Measurements from ENCODE around the gene POTEB2.
"Not testable (repeated sequence)": the region's sequence is repeated elsewhere in the genome, so short reads cannot be mapped to it uniquely, and the experiment has no call there.

Gene POTEB2

GRCh38 chr15:20866214-20866613 lies at the start of gene POTEB2:
Gene POTEB2 (minus strand): TSS chr15:20866314. CDS start chr15:20866281, 33 bp downstream.
- not testable (repeated sequence) for H3K4me3 Mint-ChIP-seq; H3K27me3 Mint-ChIP-seq (ENCODE audit: low read depth); H3K36me3 Mint-ChIP-seq (ENCODE audit: low read depth); H3K27ac Mint-ChIP-seq; H3K9me3 Mint-ChIP-seq; H3K4me1 Mint-ChIP-seq

GRCh38 chr15:20879916-20880315 lies 13.8 kb upstream of the POTEB2 start:
- H3K27me3 Mint-ChIP-seq (ENCODE audit: low read depth); H3K4me3 Mint-ChIP-seq; H3K27ac Mint-ChIP-seq; H3K9me3 Mint-ChIP-seq; H3K4me1 Mint-ChIP-seq; H3K36me3 Mint-ChIP-seq (ENCODE audit: low read depth): not testable (repeated sequence)

GRCh38 chr15:20878464-20878863 lies 12.3 kb upstream of the POTEB2 start:
- H3K27me3 Mint-ChIP-seq (ENCODE audit: low read depth); H3K4me3 Mint-ChIP-seq; H3K4me1 Mint-ChIP-seq; H3K36me3 Mint-ChIP-seq (ENCODE audit: low read depth); H3K27ac Mint-ChIP-seq; H3K9me3 Mint-ChIP-seq: not testable (repeated sequence)

GRCh38 chr15:20877819-20878218 lies 11.7 kb upstream of the POTEB2 start:
- not testable (repeated sequence) for H3K9me3 Mint-ChIP-seq; H3K4me3 Mint-ChIP-seq; H3K36me3 Mint-ChIP-seq (ENCODE audit: low read depth); H3K27ac Mint-ChIP-seq; H3K4me1 Mint-ChIP-seq; H3K27me3 Mint-ChIP-seq (ENCODE audit: low read depth)

Data from nephron (organoid).